DMS53 treated with DMSO at 0.1 percent for 48 hours (cell line): Measurements from ENCODE around the gene FAM234B.
"Not testable (repeated sequence)": the region's sequence is repeated elsewhere in the genome, so short reads cannot be mapped to it uniquely, and the experiment has no call there.

ENCODE experiments used
- DNase-seq: peaks from one replicate; lab custom pipeline; 2025; ENCODE audit not compliant: unreplicated experiment; lab: John Stamatoyannopoulos, UW

FAM234B gene

DNA sequence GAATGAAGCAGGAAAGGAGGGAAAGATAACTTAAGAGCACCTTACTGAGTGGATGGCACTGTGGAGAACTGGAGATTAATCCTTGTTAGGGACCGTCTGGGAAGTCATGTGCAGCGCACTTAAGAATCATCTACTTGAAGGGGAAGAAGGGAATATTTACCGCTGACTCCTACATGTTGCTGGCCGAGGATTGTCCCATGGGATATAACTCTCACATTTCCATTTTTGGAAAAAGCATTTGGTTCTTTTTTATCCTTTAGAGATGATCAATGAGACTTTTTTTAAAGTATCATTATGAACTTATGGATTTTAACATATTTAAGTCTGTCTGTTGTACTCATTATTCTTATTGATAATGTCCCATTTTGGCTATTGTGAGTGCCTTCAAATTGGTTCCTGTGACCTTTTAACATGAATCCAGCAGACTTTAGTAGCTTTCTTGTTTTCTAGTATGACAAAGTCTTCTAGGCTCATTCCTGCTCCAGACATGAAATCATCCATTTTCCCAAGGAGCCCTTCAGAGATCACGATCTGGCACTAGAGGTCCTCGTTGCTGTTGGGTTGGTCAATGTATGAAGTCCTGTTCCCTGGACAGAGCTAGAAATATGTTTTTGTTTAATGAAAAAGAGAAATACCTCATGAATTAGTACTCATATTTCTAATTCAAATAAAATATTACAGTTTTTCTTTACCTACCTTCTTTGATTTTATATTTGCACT lies 20.2 kb upstream of the FAM234B start:
- DNase-seq, result peak; percentile 52

DNA sequence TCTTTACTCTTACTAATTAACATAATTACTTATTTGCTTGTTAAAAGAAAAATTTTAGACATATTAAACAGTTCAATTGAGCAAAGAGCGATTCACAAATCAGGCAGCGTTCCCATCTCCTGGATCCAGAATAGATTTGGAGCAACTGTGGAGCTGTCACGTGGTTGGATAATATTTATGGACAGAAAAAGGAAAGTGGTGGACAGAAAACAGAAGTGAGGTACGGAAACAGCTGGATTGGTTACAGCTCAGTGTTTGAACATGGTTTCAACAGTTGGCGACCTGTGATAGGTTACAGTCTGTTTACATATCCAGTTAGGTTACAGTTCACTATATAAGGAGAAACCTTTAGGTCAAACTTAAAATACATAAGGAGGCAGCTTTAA lies 19.7 kb upstream of the FAM234B start:
- no peak for DNase-seq

DNA sequence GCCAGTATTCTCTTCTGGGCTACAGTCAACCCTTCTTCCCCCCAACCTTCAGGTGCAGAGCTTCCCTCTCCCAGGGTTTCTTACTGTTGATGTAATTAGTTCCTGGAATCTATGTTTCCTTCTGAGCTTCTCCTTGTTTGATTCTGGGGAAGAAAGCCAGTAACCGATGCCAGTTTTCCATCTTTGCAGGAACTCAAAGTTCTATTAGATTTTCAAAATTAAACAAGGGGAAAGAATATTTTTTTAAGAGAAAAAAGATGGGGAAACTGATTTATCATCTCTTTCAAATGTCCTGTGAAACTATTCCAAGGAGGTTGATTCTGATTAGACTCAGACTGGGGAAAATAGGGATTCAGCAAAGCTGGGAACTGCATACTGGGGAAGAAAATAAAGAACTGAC lies 17.9 kb upstream of the FAM234B start:
- DNase-seq, result no peak

DNA sequence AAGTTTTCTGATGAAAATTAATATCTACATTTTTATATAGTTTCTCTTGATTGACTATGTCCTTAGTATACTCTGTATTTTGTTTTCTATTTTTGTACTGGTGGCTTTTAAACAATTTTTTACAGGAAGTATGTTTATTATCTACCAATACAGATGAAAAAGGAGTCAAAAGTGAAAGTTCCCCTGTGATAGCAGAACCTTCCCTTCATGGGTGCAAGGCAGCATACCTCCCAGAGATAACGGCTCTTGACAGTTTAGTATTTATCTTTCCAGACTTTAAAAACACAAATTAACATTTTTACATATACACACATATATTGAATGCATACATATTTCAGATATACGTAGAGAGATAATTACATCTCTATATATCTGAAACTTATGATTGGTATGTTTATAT lies 17.1 kb upstream of the FAM234B start:
- no peak for DNase-seq

DNA sequence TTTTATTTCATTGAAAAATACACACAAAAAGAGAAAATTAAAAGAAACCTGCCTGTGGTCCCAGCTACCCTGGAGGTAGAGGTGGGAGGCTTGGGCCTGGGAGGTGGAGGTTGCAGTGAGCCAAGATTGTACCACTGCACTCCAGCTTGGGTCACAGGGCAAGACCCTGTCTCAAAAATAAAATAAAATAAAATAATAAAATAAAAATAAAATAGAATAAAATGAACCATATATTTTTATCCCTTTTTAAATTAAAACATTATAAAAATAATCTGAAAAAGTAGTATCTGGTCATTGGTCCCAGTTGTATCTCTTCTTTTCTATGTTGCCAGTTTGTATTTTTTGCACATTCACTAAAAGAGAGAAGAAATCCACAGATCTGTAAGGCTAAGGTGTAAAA lies 16.7 kb upstream of the FAM234B start:
- DNase-seq, result no peak

DNA sequence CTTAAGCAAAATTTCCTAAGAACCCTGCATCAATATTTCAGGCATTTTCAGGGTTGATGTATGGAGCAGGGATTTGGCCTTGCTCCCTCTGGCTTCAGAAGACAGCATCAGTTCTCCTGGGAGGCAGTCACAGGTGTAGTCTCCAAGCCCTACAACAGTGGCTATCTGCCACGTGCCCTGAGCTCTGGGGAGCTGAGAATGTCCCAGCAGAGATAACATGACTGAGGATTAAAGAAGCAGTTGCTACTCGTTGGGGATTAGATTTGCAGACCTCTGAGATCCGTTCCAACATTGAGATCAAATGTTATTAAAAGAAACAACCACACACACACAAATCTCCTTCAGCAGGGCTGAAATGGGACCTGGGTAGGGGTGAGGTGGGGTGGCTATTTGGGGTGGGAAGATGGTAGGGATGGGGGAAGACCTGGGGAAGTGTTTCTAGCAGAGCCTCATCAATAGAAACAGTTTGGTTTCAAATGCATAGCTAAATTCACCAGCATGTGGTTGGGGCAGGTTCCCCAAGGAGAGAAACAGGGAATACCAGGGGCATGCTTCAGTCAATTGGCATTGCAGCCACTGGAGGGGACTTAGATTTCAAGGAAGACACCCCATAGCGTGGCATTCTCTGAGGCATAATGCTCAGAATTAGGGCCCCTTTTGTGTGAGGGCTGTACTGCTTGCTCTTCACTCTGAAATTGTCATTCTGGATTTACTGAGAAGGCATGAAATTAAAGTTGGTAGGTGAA lies 15.2 kb upstream of the FAM234B start:
- no peak for DNase-seq

DNA sequence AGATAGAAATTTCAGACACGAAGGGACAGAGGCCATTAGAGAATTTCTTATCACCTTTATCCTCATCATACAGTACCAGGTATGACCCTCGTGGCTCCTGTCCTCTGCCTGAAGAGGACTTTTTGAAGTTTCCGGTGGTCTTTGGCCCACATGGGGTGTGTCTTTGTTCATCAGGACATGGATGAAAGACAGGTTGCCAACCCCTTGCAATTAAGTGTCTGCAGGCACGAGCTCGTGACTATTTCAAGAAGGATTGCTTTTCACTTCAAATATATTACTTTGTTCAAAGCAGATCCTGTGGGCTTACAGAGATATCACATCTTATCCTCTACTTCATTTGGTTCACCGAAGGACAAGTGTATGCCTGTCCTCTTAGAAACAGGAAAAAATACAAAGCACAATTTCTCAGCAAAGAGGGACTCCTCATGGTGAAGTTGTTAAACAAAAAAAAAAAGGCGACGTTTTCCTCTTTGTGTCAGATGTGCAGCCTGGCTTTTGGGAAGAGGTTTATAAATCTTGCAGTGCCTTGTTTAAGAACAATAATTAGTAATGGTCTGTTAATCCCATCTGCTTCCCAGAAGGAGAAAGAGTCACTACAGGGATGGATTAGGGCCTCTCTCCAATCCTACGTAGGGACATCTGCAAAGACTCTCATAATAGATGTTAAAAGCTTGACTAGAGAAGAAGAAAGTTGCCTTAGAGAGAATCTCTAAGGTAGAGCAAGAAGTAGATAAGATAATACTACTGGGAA lies 13.5 kb upstream of the FAM234B start:
- no peak for DNase-seq

DNA sequence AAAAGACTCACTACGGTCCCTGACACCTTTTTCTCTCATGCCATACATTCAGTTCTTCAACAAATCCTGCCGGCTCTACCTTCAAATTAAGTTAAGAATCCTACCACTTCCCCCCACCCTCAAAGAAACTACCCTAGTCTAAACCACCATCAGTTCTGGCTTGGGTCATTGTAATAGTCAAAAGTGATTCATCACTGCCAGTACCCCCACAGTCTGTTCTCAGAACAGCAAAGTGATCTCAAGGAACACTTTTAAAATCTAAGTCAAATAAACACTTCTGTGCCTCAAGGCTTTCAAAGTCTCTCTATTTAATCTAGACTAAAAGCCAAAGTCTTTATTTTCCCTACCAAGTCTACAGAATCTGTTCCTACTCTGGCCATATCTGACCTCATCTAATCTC lies 12.0 kb upstream of the FAM234B start:
- no peak for DNase-seq

DNA sequence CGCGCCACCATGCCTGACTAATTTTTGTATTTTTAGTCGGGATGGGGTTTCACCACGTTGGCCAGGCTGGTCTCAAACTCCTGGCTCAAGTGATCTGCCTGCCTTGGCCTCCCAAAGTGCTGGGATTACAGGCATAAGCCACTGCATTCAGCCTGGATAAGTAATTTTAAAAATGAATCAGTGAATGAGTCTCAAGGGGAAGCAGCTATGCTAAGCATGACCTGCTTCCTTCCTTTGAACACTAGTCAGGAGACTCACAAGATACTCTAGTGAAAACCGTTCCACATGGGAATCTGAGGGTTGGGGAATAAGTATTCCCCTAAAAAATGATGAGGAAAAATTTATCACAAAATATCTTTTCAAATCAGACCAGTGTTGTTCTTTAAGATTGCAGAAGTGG lies 10.7 kb upstream of the FAM234B start:
- no peak for DNase-seq

DNA sequence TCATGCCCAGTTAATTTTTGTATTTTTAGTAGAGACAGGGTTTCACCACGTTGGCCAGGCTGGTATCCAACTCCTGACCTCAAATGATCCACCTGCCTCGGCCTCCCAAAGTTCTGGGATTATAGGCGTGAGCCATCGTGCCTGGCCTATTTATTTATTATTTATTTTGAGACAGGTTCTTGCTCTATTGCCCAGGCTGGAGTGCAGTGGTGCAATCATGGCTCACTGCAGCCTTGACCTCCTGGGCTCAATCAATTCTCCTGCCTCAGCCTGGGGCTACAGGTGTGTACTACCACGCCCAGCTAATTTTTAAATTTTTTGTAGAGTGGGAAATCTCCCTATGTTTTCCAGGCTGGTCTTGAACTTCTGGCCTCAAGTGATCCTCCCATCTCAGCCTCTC lies 8.8 kb upstream of the FAM234B start:
- DNase-seq, result not testable (repeated sequence)

DNA sequence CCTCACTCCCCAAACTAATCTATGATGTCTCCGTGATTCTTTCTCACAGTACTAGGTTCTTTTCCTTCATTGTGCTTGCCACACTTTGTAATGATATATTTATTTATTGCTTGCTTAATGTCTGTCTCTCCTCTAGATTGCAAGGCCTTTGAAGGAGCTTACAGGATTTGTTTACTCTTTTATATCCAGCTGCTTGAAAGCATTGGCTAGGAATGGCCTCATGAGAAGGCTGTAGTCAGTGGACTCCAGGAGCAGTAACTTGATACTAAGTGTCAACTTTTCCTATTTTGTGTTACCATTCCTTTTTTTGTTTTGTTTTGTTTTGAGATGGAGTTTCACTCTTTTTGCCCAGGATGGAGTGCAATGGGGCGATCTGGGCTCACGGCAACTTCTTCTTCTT lies 7.3 kb upstream of the FAM234B start:
- no peak for DNase-seq

DNA sequence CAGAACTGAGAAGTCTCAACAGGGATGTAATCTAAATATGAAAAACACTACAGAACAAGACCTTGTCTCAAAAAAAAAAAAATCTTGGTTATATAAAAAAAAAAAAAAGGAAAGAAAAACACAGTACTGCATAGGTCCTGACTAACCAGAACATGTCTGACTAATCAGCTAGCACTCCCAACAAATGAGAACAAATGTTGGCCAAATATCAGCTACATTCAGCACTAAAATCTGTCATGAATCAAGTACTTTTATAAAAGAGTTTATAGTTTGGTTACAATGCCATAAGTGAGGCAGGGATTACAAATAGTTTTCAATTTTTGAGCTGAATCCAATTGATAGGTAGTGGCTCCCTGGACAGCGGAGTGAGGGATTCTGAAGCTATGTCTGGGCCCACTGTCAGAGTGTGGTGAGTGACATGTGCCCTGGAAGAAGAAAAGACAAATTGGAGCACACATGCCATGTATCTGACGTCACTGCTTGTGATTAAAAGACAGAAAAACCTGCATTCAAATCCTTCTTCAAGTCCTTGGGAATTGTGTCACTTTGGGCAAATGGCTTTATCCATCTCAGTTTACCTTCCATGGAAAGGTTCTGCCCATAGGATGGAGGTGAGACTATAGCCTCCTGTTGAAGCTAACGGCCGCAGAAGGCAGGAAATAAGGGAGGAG lies 5.6 kb upstream of the FAM234B start:
- no peak for DNase-seq

DNA sequence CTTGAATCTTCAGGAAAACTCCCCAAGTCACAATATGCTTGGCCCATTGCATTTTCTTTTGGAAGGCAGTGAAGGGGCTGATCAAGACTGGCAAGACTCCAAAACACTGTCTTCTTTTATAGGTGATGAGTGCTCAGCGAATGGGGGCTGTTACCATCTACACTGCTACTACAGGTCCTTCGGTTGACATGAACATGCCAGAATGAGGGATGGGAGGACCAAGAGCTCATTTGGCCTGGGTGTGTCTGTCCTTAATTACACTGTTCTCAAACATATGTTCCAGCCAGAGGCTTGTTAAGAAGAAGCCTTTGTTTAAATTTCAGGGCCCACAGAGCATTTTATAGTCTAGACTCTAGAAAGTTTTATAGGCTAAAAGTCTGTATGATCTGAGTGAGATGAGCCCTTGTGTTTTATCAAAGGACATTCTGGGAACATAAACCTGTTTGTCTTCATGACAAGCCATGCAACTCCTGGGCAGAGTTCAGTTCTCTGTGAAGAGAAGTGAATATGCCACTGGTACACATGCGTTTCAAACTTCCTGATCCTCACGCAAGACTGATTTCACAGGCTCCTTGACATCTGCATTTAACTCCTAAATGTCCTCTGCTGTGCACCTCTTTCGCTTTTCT lies 4.7 kb upstream of the FAM234B start:
- DNase-seq, result no peak

DNA sequence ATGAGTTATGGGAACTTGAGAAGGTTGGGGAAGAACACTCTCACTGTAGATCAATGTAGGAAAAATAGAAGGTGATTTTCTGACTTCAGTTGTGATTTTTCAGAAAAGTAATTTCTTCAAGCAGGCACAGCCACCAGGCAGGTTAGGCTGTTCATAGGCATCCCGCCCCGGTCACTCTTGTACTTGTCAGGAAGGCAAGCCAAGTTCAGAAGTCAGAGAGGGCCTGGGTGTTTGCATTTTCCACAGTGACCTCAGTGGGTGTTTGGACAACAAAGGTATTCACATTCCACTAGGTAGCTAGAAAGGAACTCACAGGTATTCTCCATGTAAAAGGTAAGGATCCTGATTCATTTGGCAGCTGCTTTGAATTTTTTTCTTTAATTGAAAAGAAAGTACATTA lies 3.0 kb upstream of the FAM234B start:
- no peak for DNase-seq

DNA sequence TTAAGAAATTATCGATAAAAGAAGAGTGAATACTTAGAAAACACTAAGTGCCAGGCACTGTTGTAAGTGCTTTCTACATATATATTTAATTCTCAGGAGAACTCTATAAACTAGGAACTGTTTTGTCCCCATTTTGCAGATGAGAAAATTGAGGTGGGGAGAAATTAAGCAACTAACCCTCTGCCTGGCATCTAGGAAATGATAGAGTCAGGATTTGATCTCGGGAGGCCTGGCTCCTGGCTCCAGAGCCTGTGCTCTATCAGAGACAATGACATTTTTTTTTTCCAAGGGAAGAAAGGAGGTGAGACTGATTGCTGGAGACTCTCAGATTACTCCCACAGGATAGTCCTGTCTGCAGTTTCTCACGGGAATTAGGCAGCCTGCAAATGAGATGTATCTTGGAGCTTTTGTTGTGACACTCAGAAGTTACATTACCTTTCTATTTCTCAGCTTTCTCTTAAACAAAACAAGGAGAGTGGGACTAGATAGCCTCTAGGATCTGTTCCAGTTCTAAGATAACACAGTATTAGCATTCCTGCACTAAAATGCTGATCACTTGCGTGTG lies 1.4 kb upstream of the FAM234B start:
- no peak for DNase-seq

DNA sequence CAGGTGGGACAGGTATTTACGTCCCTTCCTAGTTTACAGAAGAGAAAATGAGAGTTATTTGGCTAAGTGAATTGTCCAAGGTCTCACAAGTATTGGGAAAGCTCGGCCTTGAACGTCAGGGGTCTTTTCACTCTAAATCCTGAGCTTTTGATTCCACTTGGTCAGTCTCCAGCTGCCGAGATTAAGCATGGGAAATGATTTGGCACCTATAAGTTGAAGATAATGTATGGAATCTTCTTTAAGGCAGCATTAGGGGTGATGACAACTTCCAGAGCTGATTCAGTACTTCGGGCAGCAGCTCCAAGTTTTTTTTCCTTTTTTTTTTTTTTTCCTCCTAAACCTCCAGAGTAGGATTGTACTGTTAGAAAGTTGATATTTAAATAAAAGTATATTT lies 722 bp downstream of the FAM234B start:
- no peak for DNase-seq

DNA sequence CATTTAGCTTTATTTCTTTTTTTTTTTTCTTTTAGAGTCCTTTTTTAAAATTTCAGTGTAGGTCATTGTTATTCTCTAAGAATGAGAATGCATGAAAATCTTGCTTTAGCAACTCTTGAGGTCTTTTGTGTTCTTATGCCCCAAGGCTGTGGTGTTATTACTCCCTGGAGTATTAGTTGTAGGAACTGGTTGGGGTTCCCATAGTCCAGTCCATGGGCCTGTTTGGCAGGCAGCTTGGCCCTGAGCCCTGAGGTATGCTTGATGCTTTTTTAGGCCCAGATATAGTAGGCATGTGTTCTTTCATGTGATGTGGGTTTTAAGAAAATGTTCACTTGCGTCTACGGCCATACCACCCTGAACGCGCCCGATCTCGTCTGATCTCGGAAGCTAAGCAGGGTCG lies 1.6 kb downstream of the FAM234B start:
- no peak for DNase-seq

DNA sequence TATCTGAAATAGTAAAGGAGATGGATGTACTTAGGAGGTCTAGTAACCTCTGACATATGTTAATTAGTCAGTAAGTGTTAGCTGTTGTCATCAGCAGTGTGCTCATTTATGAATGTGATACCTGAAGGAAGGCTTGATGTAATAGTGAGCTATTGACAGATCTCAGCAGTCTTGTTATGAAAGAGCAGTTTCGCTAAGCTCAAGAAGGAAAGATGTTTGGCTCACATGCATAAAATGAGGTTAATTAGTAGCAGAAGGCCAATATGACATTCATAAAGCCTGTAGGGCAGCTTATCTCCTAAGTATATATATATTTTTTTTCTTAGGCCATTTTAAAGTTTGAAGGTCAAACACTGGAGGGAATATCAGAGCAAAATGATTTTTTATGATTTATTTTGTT lies 2.8 kb downstream of the FAM234B start:
- DNase-seq, result no peak

DNA sequence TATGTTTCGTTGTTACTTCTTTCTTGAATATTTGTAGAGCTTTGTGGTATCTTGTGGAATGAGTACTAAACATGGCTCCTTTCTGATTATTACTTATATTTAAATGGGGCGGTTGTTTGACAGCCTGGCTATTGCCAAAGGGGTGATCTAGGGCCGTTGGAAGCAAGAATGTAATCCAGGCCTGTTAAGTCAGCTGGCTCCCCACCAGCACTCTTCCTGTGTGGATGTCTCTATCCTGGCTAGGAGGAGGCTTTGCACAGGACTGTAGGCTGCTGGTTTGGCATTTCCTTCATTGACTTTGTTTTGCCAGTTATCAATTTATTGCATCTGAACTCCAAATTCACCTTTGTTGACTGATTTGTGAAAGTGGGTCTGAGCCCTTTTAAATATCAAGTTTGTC lies 5.6 kb downstream of the FAM234B start:
- no peak for DNase-seq

DNA sequence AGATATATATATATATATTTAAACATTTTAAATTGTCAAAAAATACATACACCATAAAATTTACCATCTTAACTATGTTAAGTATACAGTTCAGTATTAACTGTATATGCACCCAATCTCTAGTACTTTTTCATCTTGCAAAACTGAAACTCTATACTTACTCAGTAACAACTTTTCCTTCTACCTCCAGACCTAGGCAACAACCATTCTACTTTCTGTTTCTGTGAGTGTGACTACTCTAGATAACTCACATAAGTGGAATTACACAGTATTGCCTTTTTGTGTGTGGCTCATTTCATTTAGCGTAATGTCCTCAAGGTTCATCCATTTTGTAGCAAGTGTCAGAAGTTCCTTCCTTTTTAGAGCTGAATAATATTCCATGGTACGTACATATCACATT lies 8.2 kb downstream of the FAM234B start:
- no peak for DNase-seq

DNA sequence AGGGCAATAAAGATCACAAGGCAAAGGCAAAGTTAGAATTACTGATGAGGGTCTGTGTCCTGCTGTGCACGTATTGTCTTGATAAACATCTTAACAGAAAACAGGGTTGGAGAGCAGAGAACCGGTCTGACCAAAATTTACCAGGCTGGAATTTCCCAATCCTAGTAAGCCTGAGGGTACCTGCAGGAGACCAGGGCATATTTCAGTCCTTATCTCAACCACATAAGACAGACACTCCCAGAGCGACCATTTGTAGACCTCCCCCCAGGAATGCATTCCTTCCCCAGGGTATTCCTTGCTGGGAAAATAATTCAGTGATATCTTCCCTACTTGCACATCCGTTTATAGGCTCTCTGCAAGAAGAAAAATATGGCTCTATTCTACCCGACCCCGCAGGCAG lies 9.4 kb downstream of the FAM234B start:
- DNase-seq, result not testable (repeated sequence)
